Stimulated activated CD8-positive, alpha-beta memory T cell treated with anti-CD3 and anti-CD28 coated beads, Interleukin-4, amount 100 ng/mL, for 24 hours (primary cell): ENCODE results near the gene ADGRG1.

Experiments used
- DNase-seq: peaks from one replicate; pipeline ENCODE4 v3.0.0-alpha.2; 2020; ENCODE audit warnings: low read depth

Gene ADGRG1

GRCh38 chr16:57620335-57621231 is 7.8 kb upstream of the ADGRG1 start:
- no peak for DNase-seq

DNA sequence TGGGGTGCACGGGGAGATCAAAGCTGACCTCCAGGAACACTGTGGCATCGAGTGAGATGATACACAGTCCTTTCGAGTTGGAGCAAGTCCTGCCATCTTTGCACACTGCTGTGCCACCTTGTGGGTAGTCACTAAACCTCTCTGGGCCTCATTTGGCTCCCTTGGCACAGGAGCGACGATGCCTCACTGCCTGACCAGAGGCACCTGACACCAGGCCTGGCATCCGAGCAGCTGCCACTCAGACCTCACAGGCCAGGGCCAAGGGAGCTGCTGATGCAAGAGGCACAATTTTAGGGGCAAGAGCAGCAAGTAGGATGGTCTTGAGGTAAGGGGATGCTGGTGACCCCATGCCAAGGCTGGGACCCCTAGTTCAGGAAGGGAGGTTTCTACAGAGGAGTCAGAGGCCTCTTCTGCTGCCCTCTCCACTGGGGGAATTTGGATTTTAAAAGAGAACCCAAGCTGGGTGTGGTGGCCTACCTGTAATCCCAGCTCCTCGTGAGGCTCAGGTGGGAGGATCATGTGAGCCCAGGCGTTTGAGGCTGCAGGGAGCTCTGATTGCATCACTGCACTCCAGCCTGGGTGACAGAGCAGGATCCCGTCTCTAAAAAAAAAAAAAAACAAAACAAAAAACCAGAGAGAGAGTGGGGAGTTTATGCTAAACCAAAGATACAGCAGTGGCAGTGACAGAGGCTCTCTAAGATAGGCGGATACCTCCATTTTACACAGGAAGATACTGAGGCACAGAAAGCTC is 6.7 kb upstream of the ADGRG1 start:
- no peak for DNase-seq

GRCh38 chr16:57622361-57623250 is 5.8 kb upstream of the ADGRG1 start:
- no peak for DNase-seq

GRCh38 chr16:57623251-57624043 is 5.0 kb upstream of the ADGRG1 start:
- DNase-seq, result no peak

- DNase-seq, result no peak
Observed at GRCh38 chr16:57624044-57624688, 4.3 kb upstream of the ADGRG1 start.

DNA sequence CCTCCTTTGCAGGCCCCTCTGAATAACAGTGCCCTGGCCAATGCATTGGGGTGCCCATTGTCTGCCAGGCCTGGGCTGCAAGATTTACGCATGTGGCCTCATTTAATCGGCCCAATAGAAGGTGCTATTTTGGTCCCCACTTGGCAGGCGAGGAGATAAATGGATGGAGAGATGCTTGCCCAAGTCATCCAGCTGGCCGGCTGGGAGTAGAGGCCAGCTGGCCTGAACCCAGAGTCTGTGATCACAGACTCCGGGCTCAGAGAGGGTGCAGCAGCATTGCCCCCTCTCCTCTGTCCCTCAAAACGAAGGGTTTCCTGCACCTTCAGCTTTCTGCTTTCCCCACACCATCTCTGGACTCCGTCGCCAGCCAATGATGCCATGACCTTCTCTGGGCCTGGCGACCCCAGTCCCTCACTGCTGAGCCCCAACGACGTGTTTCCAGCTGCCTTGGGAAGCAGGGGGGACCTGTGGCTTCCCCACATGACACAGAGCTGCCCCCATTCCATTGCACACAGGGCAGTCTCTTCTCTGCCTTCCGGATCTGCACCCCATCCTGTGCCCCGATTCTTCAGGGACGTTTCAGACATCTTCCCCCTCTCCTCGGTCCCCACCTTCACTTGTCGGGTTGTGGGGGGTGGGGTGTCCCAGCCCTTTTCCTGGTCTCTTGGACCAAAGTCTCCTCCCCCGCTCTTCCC is 3.5 kb upstream of the ADGRG1 start:
- DNase-seq, result no peak

- no peak for DNase-seq
Observed at GRCh38 chr16:57626420-57627170, 1.8 kb upstream of the ADGRG1 start.

DNA sequence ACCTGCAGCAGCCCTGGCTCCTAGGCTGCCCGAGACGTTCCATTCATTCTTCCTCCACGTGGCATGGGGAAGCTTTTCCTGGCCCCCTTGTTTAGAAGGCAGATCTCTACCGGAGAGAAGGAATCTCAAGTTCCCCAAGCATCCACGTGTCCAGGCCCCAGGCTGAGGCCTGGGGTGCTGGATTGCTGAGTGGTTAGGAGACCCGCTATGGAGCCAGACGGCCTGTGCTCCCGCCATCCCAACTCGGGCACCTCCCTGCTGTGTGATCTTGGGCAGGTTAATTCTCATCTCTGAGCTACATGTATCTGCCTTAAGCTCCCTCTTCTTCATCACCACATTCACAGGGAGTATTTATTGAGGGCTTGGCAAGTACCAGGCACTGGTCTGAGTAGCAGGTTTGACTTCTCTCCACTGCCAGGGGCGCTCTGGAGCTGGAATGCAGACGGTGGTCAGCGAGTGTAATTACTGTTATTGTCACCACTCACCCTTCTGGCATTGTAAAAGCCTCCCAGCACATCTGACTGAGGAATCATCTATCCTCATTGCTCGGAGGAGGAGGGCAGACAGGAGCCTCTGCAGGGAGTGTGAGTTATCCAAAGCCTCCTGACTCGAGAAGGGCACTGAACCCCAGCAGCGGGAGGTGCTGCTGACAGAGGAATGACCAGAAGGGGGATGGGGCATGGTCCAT is 1.1 kb upstream of the ADGRG1 start:
- no peak for DNase-seq

- DNase-seq, result no peak
Observed at GRCh38 chr16:57628783-57629293, 408 bp downstream of the ADGRG1 start.

GRCh38 chr16:57629516-57630406 is 1.3 kb downstream of the ADGRG1 start:
- DNase-seq, result no peak

DNA sequence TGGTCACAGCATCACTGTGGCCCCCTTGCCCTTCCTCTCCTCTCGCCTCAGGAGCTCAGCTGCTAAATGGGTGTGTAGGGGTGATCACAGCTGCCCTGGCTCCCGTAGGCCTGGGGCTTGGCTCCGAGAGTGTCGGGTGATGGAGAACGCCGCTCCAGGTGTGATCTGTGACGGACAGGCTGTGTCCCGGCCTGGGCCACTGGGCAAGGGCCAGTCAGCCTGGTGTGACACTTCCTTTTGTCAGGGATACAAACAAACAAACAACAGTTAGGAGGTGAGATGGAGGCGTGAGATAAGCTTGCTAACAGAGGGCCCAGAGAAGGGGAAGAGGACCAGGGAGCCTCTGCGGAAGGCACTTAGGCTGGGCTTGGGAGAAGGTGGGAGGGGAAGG is 2.0 kb downstream of the ADGRG1 start:
- DNase-seq, result no peak

DNA sequence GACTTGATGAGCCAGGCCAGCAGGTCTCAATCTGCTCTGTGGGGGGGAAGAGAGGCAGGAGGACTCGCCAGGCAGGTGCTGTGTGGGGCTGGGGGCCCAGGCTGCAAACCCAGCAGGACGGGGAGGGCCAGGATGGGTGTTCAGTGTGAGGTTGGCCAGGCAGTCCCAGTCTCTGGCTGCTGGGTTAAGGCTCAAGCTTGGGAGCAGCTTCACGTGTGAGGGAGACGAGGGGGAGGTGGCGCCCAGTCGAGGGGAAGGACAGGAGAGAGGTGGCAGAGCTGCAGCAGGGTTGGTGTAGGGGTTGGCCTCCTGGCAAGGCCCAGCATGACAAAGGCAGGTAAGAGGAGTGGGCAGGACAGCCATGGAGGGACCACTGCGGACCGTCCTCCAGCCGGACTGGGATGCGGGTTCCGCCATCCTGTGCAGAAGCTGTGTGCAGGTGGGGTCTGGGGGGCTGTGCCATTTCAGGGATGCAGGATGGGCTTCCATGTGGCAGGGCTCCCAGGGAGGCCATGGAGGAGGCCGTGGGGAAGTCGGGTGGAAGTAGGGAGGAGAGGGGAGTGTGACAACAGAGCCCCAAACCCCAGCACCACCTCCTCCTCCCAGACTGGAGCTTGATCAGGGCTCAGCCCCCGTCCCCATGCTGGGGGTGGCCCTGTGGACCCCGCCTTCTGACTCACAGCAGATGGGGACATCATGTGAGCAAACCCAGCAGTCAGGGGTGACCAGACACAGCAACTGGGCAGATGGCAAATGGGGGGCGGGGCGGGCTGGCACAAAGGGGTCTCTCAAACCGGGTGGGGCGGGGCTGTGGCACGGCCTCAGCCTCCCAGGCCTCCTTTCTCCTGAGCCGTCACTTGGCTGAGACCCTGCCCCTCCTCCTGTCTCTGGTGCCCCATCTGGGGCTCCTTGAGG is 2.8 kb downstream of the ADGRG1 start:
- DNase-seq, result no peak

- no peak for DNase-seq
Observed at GRCh38 chr16:57632568-57632967, 4.1 kb downstream of the ADGRG1 start.

- DNase-seq, result no peak
Observed at GRCh38 chr16:57633383-57634064, 5.1 kb downstream of the ADGRG1 start.

DNA sequence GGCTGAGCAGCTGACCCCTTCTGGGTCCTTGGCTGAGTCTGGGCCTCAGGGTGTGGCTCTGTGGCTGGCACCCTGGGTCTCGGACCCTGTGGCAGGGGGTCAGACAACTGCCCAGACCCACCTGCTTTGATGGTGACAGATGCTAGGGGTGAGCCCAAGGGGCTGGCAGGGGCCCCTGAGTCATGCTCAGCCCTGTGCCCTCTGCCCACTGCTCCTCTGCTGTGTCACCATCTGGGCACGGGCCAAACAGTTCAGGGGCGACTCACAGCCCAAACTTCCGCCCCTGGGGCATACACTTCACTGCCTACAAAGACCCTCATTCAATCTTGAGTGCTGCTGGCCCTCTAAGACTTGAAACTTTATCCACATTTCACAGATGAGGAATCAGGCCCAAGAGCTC is 5.7 kb downstream of the ADGRG1 start:
- no peak for DNase-seq
